ENCODE data around the gene NRAP.

GRCh38 chr10:113543107-113543955 lies 120.5 kb downstream of the NRAP start:
- TF ChIP-seq CTCF (IDR thresholded peaks at IDR 0.05), result no peak
- TF ChIP-seq ZFX (IDR thresholded peaks at IDR 0.05; ENCODE audit: borderline replicate concordance), result no peak

Data from 22Rv1 (cell line).